ENCODE data around the gene ARHGEF3.

The ARHGEF3 gene

DNA sequence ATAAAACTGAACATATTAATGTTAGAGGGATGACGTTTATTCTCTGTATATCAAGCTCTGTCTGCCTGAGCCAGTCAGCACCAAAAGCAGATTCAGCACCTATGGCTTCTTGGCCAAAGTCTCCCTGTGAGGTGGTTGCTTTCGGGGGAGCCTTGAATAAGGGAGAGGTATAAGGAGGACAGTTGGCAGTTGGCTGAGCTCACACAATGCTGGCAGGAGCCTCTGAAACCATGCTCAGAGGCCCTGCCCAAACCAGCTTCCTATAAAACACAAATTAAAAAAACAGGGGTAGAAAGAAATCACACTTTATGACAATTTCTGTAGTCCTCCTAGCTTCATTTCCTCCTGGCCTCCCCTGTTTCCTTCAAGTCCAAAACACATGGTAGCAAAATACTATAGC is 18.8 kb downstream of the ARHGEF3 start:
- no peaks in the 10 kb centered on the region for H3K36me3 ChIP-seq (replicated peaks; ENCODE audit: low read depth, low read length)
- H3K4me2 ChIP-seq (ENCODE audit: low read length): peak overlapping the region; percentile 80
- no peaks in the 10 kb centered on the region for H3K9me3 ChIP-seq (ENCODE audit: insufficient read depth, low read length)
- no peak for TF ChIP-seq EZH2phosphoT487 (IDR thresholded peaks at IDR 0.05; ENCODE audit: low read depth)
- TF ChIP-seq, protein P1, sequence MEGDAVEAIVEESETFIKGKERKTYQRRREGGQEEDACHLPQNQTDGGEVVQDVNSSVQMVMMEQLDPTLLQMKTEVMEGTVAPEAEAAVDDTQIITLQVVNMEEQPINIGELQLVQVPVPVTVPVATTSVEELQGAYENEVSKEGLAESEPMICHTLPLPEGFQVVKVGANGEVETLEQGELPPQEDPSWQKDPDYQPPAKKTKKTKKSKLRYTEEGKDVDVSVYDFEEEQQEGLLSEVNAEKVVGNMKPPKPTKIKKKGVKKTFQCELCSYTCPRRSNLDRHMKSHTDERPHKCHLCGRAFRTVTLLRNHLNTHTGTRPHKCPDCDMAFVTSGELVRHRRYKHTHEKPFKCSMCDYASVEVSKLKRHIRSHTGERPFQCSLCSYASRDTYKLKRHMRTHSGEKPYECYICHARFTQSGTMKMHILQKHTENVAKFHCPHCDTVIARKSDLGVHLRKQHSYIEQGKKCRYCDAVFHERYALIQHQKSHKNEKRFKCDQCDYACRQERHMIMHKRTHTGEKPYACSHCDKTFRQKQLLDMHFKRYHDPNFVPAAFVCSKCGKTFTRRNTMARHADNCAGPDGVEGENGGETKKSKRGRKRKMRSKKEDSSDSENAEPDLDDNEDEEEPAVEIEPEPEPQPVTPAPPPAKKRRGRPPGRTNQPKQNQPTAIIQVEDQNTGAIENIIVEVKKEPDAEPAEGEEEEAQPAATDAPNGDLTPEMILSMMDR (IDR thresholded peaks at IDR 0.05; ENCODE audit: low read depth, low read length): no peak
- peak overlapping the region; percentile 55 for H3K4me3 ChIP-seq (ENCODE audit: low read length)
- H3K79me2 ChIP-seq (ENCODE audit: low read length): peaks cover 3% of the 10 kb centered on the region; the same call in 1 of the 2 replicates
- H2AFZ ChIP-seq (ENCODE audit: low read depth, low read length): peak overlapping the region; percentile 73
- H3K27ac ChIP-seq (ENCODE audit: low read length): peak overlapping the region; percentile 93
- no peaks in the 10 kb centered on the region for H3K27me3 ChIP-seq (ENCODE audit: low read depth, low read length)
- peaks cover 76% of the 10 kb centered on the region for H3K4me1 ChIP-seq (ENCODE audit: low read length)
- H4K20me1 ChIP-seq (ENCODE audit: insufficient read depth, low read length): no peaks in the 10 kb centered on the region
- H3K9ac ChIP-seq (ENCODE audit: low read length): peak overlapping the region; percentile 79

DNA sequence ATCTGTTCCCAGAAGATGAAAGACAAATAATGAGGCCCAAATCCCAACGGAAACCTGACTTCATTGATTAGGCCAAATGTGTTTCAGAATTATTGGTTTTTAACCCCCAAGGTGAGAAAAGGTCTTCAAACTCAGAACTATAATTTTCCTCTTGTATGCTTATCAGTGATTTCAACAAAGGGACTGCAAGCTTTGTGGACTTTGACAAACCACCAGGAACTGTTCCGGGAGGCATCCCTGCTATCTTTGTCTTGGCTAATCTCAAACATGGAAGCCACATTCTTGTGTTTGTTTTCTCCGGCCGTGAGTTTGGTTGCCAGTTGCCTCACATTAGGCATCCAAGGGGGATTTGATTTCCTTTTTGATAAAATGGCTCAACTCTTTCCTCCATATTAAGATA is 19.5 kb downstream of the ARHGEF3 start:
- H3K9ac ChIP-seq (ENCODE audit: low read length): no peak overlapping the region
- TF ChIP-seq, protein P1 (IDR thresholded peaks at IDR 0.05; ENCODE audit: low read depth, low read length): no peak
- TF ChIP-seq EZH2phosphoT487 (IDR thresholded peaks at IDR 0.05; ENCODE audit: low read depth): no peak
- no peaks in the 10 kb centered on the region for H4K20me1 ChIP-seq (ENCODE audit: insufficient read depth, low read length)
- H3K79me2 ChIP-seq (ENCODE audit: low read length): peaks cover 3% of the 10 kb centered on the region; the same call in 1 of the 2 replicates
- H3K27me3 ChIP-seq (ENCODE audit: low read depth, low read length): no peaks in the 10 kb centered on the region
- peaks cover 69% of the 10 kb centered on the region for H3K4me1 ChIP-seq (ENCODE audit: low read length)
- no peak overlapping the region for H3K4me2 ChIP-seq (ENCODE audit: low read length)
- peak overlapping the region; percentile 93 for H3K27ac ChIP-seq (ENCODE audit: low read length)
- no peaks in the 10 kb centered on the region for H3K36me3 ChIP-seq (replicated peaks; ENCODE audit: low read depth, low read length)
- no peak overlapping the region for H3K4me3 ChIP-seq (ENCODE audit: low read length)
- no peak overlapping the region; the same call in 1 of the 2 replicates for H2AFZ ChIP-seq (ENCODE audit: low read depth, low read length)
- no peaks in the 10 kb centered on the region for H3K9me3 ChIP-seq (ENCODE audit: insufficient read depth, low read length)

DNA sequence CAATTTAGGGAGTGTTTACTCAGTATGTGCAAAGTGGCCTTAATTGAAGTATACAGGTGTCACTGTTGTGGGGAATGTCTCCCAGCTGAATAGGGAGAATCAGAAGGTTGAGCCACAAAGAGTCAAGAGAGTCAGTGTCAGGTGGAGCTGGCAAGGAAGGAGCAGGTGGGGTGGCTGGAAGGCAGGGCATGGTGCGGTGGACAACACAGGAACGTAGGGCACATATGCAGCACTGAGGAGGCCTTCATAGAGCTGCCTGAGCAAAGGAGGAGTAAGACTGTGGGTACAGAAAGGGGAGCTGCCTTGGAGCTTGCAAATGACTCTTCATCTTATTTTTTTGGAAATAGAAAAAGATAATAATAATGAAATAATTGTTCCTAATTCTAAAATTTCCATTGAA is 20.0 kb downstream of the ARHGEF3 start:
- TF ChIP-seq, protein P1 (IDR thresholded peaks at IDR 0.05; ENCODE audit: low read depth, low read length): no peak
- TF ChIP-seq EZH2phosphoT487 (IDR thresholded peaks at IDR 0.05; ENCODE audit: low read depth): no peak
- Histone ChIP-seq H3K36me3 (replicated peaks; ENCODE audit: low read depth, low read length) (no peaks in the 10 kb centered on the region), H3K27ac (ENCODE audit: low read length) (no peak overlapping the region), H4K20me1 (ENCODE audit: insufficient read depth, low read length) (no peaks in the 10 kb centered on the region), H3K4me3 (ENCODE audit: low read length) (no peak overlapping the region), H3K9ac (ENCODE audit: low read length) (no peak overlapping the region), H3K27me3 (ENCODE audit: low read depth, low read length) (no peaks in the 10 kb centered on the region), H3K4me1 (ENCODE audit: low read length) (peaks cover 64% of the 10 kb centered on the region), H3K4me2 (ENCODE audit: low read length) (no peak overlapping the region), H2AFZ (ENCODE audit: low read depth, low read length) (no peak overlapping the region), H3K79me2 (ENCODE audit: low read length) (peaks cover 3% of the 10 kb centered on the region; the same call in 1 of the 2 replicates), H3K9me3 (ENCODE audit: insufficient read depth, low read length) (no peaks in the 10 kb centered on the region)

DNA sequence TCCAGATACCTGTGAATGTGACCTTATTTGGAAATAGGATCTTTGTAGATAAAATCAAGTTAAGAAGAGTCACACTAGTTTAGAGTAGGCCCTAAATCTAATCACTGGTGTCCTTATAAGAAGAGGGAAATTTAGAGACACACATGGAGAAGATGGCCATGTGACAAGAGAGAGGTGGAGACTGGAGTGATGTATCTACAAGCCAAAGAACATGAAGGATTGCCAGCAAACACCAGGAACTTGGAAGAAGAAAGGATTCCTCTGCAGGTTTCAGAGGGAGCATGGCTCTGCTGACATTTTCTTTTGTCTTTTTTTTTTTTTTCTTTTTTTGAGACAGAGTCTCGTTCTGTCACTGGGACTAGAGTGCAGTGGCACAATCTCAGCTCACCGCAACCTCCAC is 20.8 kb downstream of the ARHGEF3 start:
- H3K27ac ChIP-seq (ENCODE audit: low read length): no peak overlapping the region
- H2AFZ ChIP-seq (ENCODE audit: low read depth, low read length): no peak overlapping the region
- no peaks in the 10 kb centered on the region for H4K20me1 ChIP-seq (ENCODE audit: insufficient read depth, low read length)
- H3K9me3 ChIP-seq (ENCODE audit: insufficient read depth, low read length): no peaks in the 10 kb centered on the region
- no peak overlapping the region for H3K9ac ChIP-seq (ENCODE audit: low read length)
- H3K4me2 ChIP-seq (ENCODE audit: low read length): no peak overlapping the region
- H3K4me3 ChIP-seq (ENCODE audit: low read length): no peak overlapping the region
- no peaks in the 10 kb centered on the region for H3K36me3 ChIP-seq (replicated peaks; ENCODE audit: low read depth, low read length)
- H3K27me3 ChIP-seq (ENCODE audit: low read depth, low read length): no peaks in the 10 kb centered on the region
- peaks cover 3% of the 10 kb centered on the region; the same call in 1 of the 2 replicates for H3K79me2 ChIP-seq (ENCODE audit: low read length)
- peaks cover 56% of the 10 kb centered on the region for H3K4me1 ChIP-seq (ENCODE audit: low read length)
- TF ChIP-seq EZH2phosphoT487 (IDR thresholded peaks at IDR 0.05; ENCODE audit: low read depth): no peak
- TF ChIP-seq, protein P1 (IDR thresholded peaks at IDR 0.05; ENCODE audit: low read depth, low read length): no peak

All from OCI-LY3 (cell line).